ENCODE data around the gene DRGX.

Gene DRGX

GRCh38 chr10:49407552-49408137, 11.8 kb upstream of the DRGX start:
- Histone ChIP-seq H3K27me3 (peaks cover 40% of the 10 kb centered on the region), H3K9me3 (no peaks in the 10 kb centered on the region), H3K36me3 (no peaks in the 10 kb centered on the region), H3K27ac (no peak overlapping the region), H3K4me3 (ENCODE audit: low read depth in 1 of 2, low read length in 1 of 2) (no peak overlapping the region), H3K4me1 (ENCODE audit: control insufficient read depth in 1 of 2, insufficient read depth in 1 of 2, low read depth in 1 of 2, low read length in 1 of 2) (no peaks in the 10 kb centered on the region)
- peak; percentile 47 for TF ChIP-seq CTCF (IDR thresholded peaks at IDR 0.05)

DNA sequence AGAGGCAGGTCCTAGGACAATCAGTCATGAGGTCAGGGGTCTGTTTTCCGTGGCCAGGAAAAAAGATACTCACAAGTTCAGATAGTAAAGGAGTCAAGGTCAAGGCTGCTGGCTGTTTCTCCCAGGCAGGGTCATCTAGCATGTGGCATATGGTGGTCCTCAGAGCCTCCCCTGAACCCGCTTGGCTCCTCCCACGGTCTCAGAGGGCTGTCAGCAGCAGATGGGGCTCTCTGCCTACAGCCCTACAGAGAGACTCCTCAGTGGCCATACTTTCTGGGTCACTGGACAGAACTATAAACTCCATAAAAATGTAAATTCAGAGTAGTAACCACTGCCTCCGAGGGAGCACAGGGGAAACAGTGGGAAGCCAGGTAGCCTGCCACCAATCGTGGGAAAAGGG, 11.3 kb upstream of the DRGX start:
- Histone ChIP-seq H3K36me3 (no peaks in the 10 kb centered on the region), H3K27ac (no peak overlapping the region), H3K27me3 (peaks cover 45% of the 10 kb centered on the region), H3K4me1 (ENCODE audit: control insufficient read depth in 1 of 2, insufficient read depth in 1 of 2, low read depth in 1 of 2, low read length in 1 of 2) (no peaks in the 10 kb centered on the region), H3K4me3 (ENCODE audit: low read depth in 1 of 2, low read length in 1 of 2) (no peak overlapping the region), H3K9me3 (no peaks in the 10 kb centered on the region)
- no peak for TF ChIP-seq CTCF (IDR thresholded peaks at IDR 0.05)

DNA sequence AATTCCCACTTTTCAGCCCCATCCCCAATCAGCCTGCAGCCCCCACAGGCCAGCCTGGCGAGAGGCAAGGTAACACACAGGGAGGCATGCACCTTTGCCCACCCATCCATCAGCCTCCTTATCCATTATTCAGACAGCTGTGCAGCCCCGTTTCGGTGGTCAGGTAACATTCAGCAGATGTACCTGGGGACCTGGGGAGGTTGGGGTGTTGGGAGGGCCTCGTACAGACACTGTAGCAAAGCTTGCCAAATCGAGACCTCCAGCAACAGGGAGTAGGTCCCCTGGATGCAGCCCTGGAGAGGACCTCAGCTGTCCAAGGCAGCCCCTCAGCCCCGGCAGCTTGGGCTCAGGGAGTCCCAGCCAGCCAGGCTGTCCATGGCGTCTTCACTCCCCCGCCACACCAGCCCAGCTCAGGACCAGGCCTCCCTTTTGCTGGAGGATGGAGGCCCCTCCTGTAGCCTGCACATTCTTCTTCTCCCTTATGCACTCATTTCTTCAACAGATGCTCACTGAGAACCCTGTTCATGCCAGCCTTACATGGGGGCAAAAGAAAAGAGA, 8.5 kb upstream of the DRGX start:
- no peaks in the 10 kb centered on the region for H3K4me1 ChIP-seq (ENCODE audit: control insufficient read depth in 1 of 2, insufficient read depth in 1 of 2, low read depth in 1 of 2, low read length in 1 of 2)
- H3K27ac ChIP-seq = no peak overlapping the region
- no peak overlapping the region for H3K4me3 ChIP-seq (ENCODE audit: low read depth in 1 of 2, low read length in 1 of 2)
- H3K9me3 ChIP-seq = no peaks in the 10 kb centered on the region
- peaks cover 52% of the 10 kb centered on the region for H3K27me3 ChIP-seq
- H3K36me3 ChIP-seq = no peaks in the 10 kb centered on the region
- no peak for TF ChIP-seq CTCF (IDR thresholded peaks at IDR 0.05)

GRCh38 chr10:49403363-49403762, 7.5 kb upstream of the DRGX start:
- Histone ChIP-seq H3K36me3 (no peaks in the 10 kb centered on the region), H3K27me3 (peaks cover 60% of the 10 kb centered on the region), H3K9me3 (no peaks in the 10 kb centered on the region), H3K4me1 (ENCODE audit: control insufficient read depth in 1 of 2, insufficient read depth in 1 of 2, low read depth in 1 of 2, low read length in 1 of 2) (peaks cover 0 to under 1% of the 10 kb centered on the region in 2 experiments), H3K4me3 (ENCODE audit: low read depth in 1 of 2, low read length in 1 of 2) (no peak overlapping the region), H3K27ac (no peak overlapping the region)
- TF ChIP-seq CTCF (IDR thresholded peaks at IDR 0.05) = no peak

GRCh38 chr10:49400365-49400764, 4.5 kb upstream of the DRGX start:
- H3K4me1 ChIP-seq (ENCODE audit: control insufficient read depth in 1 of 2, insufficient read depth in 1 of 2, low read depth in 1 of 2, low read length in 1 of 2) = peaks cover 0 to 17% of the 10 kb centered on the region in 2 experiments
- H3K4me3 ChIP-seq (ENCODE audit: low read depth in 1 of 2, low read length in 1 of 2) = no peak overlapping the region
- no peak for TF ChIP-seq CTCF (IDR thresholded peaks at IDR 0.05)
- no peaks in the 10 kb centered on the region for H3K9me3 ChIP-seq
- peaks cover 90% of the 10 kb centered on the region for H3K27me3 ChIP-seq
- H3K36me3 ChIP-seq = no peaks in the 10 kb centered on the region
- no peak overlapping the region for H3K27ac ChIP-seq
